ENCODE data around the gene PXDN. TPM values are rescaled to one million over a fixed set of nuclear protein-coding genes. Genes with fewer than 3 reads are reported as not detected.

The PXDN gene
- polyA plus RNA-seq, 5 donors, result 160 to 184 (median 178) TPM

GRCh38 chr2:1601067-1601412 is 143.3 kb downstream of the PXDN start:
- DNase-seq, result no peak

GRCh38 chr2:1600191-1601066 is 143.9 kb downstream of the PXDN start:
- DNase-seq, result no peak

GRCh38 chr2:1599301-1600085 is 144.8 kb downstream of the PXDN start:
- DNase-seq, result no peak

GRCh38 chr2:1598800-1599199 is 145.5 kb downstream of the PXDN start:
- DNase-seq, result no peak

GRCh38 chr2:1598041-1598710 is 146.1 kb downstream of the PXDN start:
- no peak for DNase-seq

- DNase-seq, result no peak
These were observed 149.0 kb downstream of the PXDN start for GRCh38 chr2:1595274-1595673.

GRCh38 chr2:1594373-1595171 is 149.7 kb downstream of the PXDN start:
- no peak for DNase-seq

GRCh38 chr2:1594123-1594372 is 150.3 kb downstream of the PXDN start:
- no peak for DNase-seq

GRCh38 chr2:1593371-1594122 is 150.8 kb downstream of the PXDN start:
- no peak for DNase-seq

- DNase-seq, result peak; percentile 85 to 89
These were observed 152.1 kb downstream of the PXDN start for GRCh38 chr2:1591978-1592907.

- no peak for DNase-seq
These were observed 152.9 kb downstream of the PXDN start for GRCh38 chr2:1591461-1591770.

- no peak for DNase-seq
These were observed 153.5 kb downstream of the PXDN start for GRCh38 chr2:1590596-1591460.

GRCh38 chr2:1588978-1589621 is 155.2 kb downstream of the PXDN start:
- no peak for DNase-seq

GRCh38 chr2:1588051-1588977 is 156.0 kb downstream of the PXDN start:
- no peak for DNase-seq

- DNase-seq, result no peak
These were observed 157.1 kb downstream of the PXDN start for GRCh38 chr2:1586923-1587840.

- no peak for DNase-seq
These were observed 157.9 kb downstream of the PXDN start for GRCh38 chr2:1586251-1586922.
